Hair follicular keratinocyte (primary cell): Measurements from ENCODE around the gene CNNM1. TPM values are rescaled to one million over a fixed set of nuclear protein-coding genes. Genes with fewer than 3 reads are reported as not detected.

Source experiments
- total RNA-seq: library from RNA; depleted of rRNA; stranded (reverse); fragments of >200 nt; gene quantifications from 2 replicates; pipeline ENCODE4 v1.2.3, GENCODE V29; 2015

CNNM1 gene
- under 0.01 and 0.08 TPM in 2 replicates for total RNA-seq

GRCh38 chr10:99329304-99329553, at the start of gene CNNM1:
Gene CNNM1 (plus strand): TSS chr10:99329356. CDS start chr10:99329388, 32 bp downstream.

GRCh38 chr10:99430451-99431189, 101.5 kb downstream of the CNNM1 start, which contains the start of gene GOT1:
Gene GOT1 (minus strand): TSS chr10:99430624. CDS start chr10:99430565, 59 bp downstream.

Other genes with a start within 250 kb of the CNNM1 start
- gene HPSE2, start 93.5 kb upstream of the CNNM1 start, total RNA-seq, result not detected in 2 replicates
- gene GOT1, start 101.3 kb downstream of the CNNM1 start, total RNA-seq, result 61.2 and 75.9 TPM in 2 replicates
- gene NKX2-3, start 203.6 kb downstream of the CNNM1 start, total RNA-seq, result not detected in 2 replicates